GM12878 (cell line): ENCODE measurements around the gene LEMD2. TPM values are rescaled to one million over a fixed set of nuclear protein-coding genes. Genes with fewer than 3 reads are reported as not detected.

Source experiments
- ATAC-seq: fragments of 200-7000 bp; cut with Tn5 transposase; 3 replicates; pipeline ENCODE4 v1.9.1; 2020; ENCODE audit warnings: mild to moderate bottlenecking, moderate library complexity
- BruUV-seq: library from RNA; stranded (reverse); fragments of 400-500 nt; replicated peaks from 2 replicates; lab custom pipeline; 2021; lab: Mats Ljungman, UMichigan
- CTCF ChIA-PET: fragments of 300-600 bp; sonication (Branson Sonifier 250); formaldehyde crosslinking; extraction: SDS; loops from one replicate; lab custom pipeline; 2021; ENCODE audit warnings: inconsistent platforms; lab: Yijun Ruan, JAX
- POLR2A ChIA-PET: fragments of 350-600 bp; formaldehyde crosslinking; extraction: SDS; loops from one replicate; lab custom pipeline; 2021; ENCODE audit warnings: inconsistent platforms; lab: Charles Lee
- RAD21 ChIA-PET: fragments of 300-600 bp; sonication (Branson Sonifier 250); formaldehyde crosslinking; loops from one replicate; lab custom pipeline; 2023; ENCODE audit warnings: antibody characterized with exemption; ENCODE audit not compliant: unreplicated experiment; lab: Charles Lee
- SMC1A ChIA-PET: fragments of 300-600 bp; sonication (Branson Sonifier 250); formaldehyde crosslinking; loops from one replicate; lab custom pipeline; 2023; ENCODE audit not compliant: unreplicated experiment, uncharacterized antibody; lab: Charles Lee
- DNase-seq: peaks from one replicate; pipeline ENCODE4 v3.0.0-alpha.2; 2011; ENCODE audit warnings: low read depth, low spot score
- FAIRE-seq: peaks from 3 replicates; lab custom pipeline; 2011; peaks lifted over from hg19 to GRCh38; lab: Jason Lieb, UNC
- H2AFZ ChIP-seq: 2 replicates; pipeline ENCODE4 v1.6.0; 2011; ENCODE audit warnings: low read depth, low read length, control low read depth; ENCODE audit not compliant: control insufficient read depth
- H3K27ac ChIP-seq: 2 replicates; pipeline ENCODE4 v1.5.1; 2011; ENCODE audit warnings: control low read depth; ENCODE audit not compliant: control insufficient read depth, insufficient read depth
- H3K27me3 ChIP-seq, 2 experiments: replicated peaks in 1 of 2; 2 replicates each; pipeline versions ENCODE4 v1.6.0 to v1.6.1; 2011; ENCODE audit warnings: low read length in 1 of 2; ENCODE audit not compliant: control insufficient read depth in 2 of 2, insufficient read depth in 2 of 2
- H3K36me3 ChIP-seq, 2 experiments: 2 replicates each; pipeline ENCODE4 v1.5.1; 2011; ENCODE audit warnings: low read length in 1 of 2; ENCODE audit not compliant: control insufficient read depth in 2 of 2, insufficient read depth in 2 of 2
- H3K4me1 ChIP-seq: 2 replicates; pipeline ENCODE4 v1.6.1; 2011; ENCODE audit warnings: mild to moderate bottlenecking, low read length, moderate library complexity, mixed read lengths; ENCODE audit not compliant: control insufficient read depth, insufficient read depth
- H3K4me2 ChIP-seq: 2 replicates; pipeline ENCODE4 v1.6.0; 2011; ENCODE audit warnings: control low read depth; ENCODE audit not compliant: control insufficient read depth, insufficient read depth
- H3K4me3 ChIP-seq: fragments of 200-600 bp; sonication (generic); 2 replicates; pipeline ENCODE4 v1.5.1; 2016
- H3K79me2 ChIP-seq: 2 replicates; pipeline ENCODE4 v1.6.0; 2011; ENCODE audit warnings: low read length; ENCODE audit not compliant: control insufficient read depth, insufficient read depth
- H3K9ac ChIP-seq: 2 replicates; pipeline ENCODE4 v1.8.0; 2011; ENCODE audit warnings: low read length, control low read depth, mixed read lengths; ENCODE audit not compliant: control insufficient read depth, insufficient read depth
- H3K9me3 ChIP-seq: replicated peaks from 3 replicates; pipeline ENCODE4 v1.5.1; 2011; ENCODE audit warnings: mild to moderate bottlenecking, low read length; ENCODE audit not compliant: control insufficient read depth, insufficient read depth
- H4K20me1 ChIP-seq: 2 replicates; pipeline ENCODE4 v1.6.0; 2011; ENCODE audit not compliant: control insufficient read depth, insufficient read depth
- ASH2L ChIP-seq: fragments of 300-600, 200-600 bp; sonication (generic); IDR thresholded peaks from 2 replicates; pipeline ENCODE4 v1.6.1; 2017; ENCODE audit warnings: low read depth, mild to moderate bottlenecking, borderline replicate concordance
- CEBPZ ChIP-seq: fragments of 150-350 bp; IDR thresholded peaks from 2 replicates; pipeline ENCODE4 v1.6.1; 2016; ENCODE audit warnings: low read depth, low read length
- DPF2 ChIP-seq: fragments of 450-650 bp; IDR thresholded peaks from 2 replicates; pipeline ENCODE4 v1.6.1; 2017; ENCODE audit warnings: mild to moderate bottlenecking
- E4F1 ChIP-seq: fragments of 450-650 bp; IDR thresholded peaks from 2 replicates; pipeline ENCODE4 v1.6.1; 2018; ENCODE audit warnings: borderline replicate concordance, mild to moderate bottlenecking; ENCODE audit not compliant: partially characterized antibody
- HCFC1 ChIP-seq: fragments of 150-350 bp; IDR thresholded peaks from 2 replicates; pipeline ENCODE4 v1.6.1; 2014; ENCODE audit warnings: low read length
- LARP7 ChIP-seq: fragments of 450-650 bp; IDR thresholded peaks from 2 replicates; pipeline ENCODE4 v1.6.1; 2017; ENCODE audit warnings: mild to moderate bottlenecking
- POLR2AphosphoS5 ChIP-seq: IDR thresholded peaks from 2 replicates; pipeline ENCODE4 v1.6.1; 2011; ENCODE audit warnings: mild to moderate bottlenecking, low read length, inconsistent platforms
- RELB ChIP-seq: fragments of 450-650 bp; IDR thresholded peaks from 2 replicates; pipeline ENCODE4 v1.6.1; 2017; ENCODE audit warnings: low read depth, mild to moderate bottlenecking, moderate library complexity
- RFX5 ChIP-seq: IDR thresholded peaks from 2 replicates; pipeline ENCODE4 v1.6.1; 2011; ENCODE audit warnings: low read depth, low read length, improper control_type of control experiment
- TCF7 ChIP-seq: IDR thresholded peaks from 2 replicates; pipeline ENCODE4 v1.6.1; 2014; ENCODE audit warnings: antibody characterized with exemption, borderline replicate concordance
- WGBS: methylation state at CpG from one replicate; pipeline ENCODE4 v1.1.6; 2016; ENCODE audit warnings: low lambda C conversion rate; ENCODE audit not compliant: insufficient replicate concordance, insufficient coverage; ENCODE audit errors: missing lambda C conversion rate; 5-methylcytosine and 5-hydroxymethylcytosine counted together
- in situ Hi-C: fragments of 300-500 bp; cut with MboI; formaldehyde crosslinking; loops from 9 replicates; pipeline ENCODE4 v1.14.3; 2018; ENCODE audit warnings: mixed read lengths
- intact Hi-C: fragments of 100-400 bp; cut with micrococcal nuclease; formaldehyde crosslinking; loops from one replicate; pipeline ENCODE4 v1.14.2; 2022; ENCODE audit not compliant: unreplicated experiment
- polyA plus RNA-seq, 11 experiments: library from polyadenylated mRNA; depleted of rRNA in 4 of 11; unstranded in 6 of 11; stranded (reverse) in 5 of 11; fragments of >200 nt; fragmentation: Nextera tagmentation in 4 of 11; fragmentation: Illumina TruSeq in 1 of 11; extraction: Ambion mirVana in 4 of 11; extraction: Trizol in 1 of 11; gene quantifications; 1 replicate in 1 of 11; 2 replicates in 10 of 11; pipeline versions ENCODE4 v1.2.1 to v1.2.3, GENCODE V29; 2011 to 2016; ENCODE audit warnings: inconsistent platforms in 2 of 11, missing spikeins in 2 of 11, low read depth in 1 of 11
- total RNA-seq, 4 experiments: library from RNA; depleted of rRNA in 3 of 4; stranded (reverse); fragments of >200 nt in 3 of 4; fragmentation: Illumina TruSeq in 1 of 4; extraction: Trizol in 1 of 4; gene quantifications; 2 replicates each; pipeline versions ENCODE4 v1.2.1 to v1.2.3, GENCODE V29; 2013 to 2021

The LEMD2 gene
- total and polyA plus RNA-seq, 10 of the 15 experiments (the other 5 are each of a cell fraction or from before 2014, with no cell fraction given): 0.45 to 47.1 (median 22.8) TPM

- no peak for TF ChIP-seq RELB
- TF ChIP-seq HCFC1: no peak
- TF ChIP-seq CEBPZ: no peak
- TF ChIP-seq DPF2: no peak
- no peak for TF ChIP-seq RFX5
- TF ChIP-seq POLR2AphosphoS5: no peak
Measured at GRCh38 chr6:33786736-33787135, 2.2 kb downstream of the LEMD2 start (continued).

GRCh38 chr6:33785778-33786177 lies 3.2 kb downstream of the LEMD2 start:
- RAD21 ChIA-PET: interaction anchor here (0.9 kb wide), 1 partner anchor 14 kb away, joined by 3 read pairs; no protein-coding TSS in a partner anchor
- Histone ChIP-seq H3K9me3 (no peaks in the 10 kb centered on the region), H4K20me1 (no peaks in the 10 kb centered on the region; the same call in 1 of the 2 replicates)
- intact Hi-C loops: no loop called here
- TF ChIP-seq HCFC1 (no peak), LARP7 (no peak), E4F1 (no peak), ASH2L (no peak), TCF7 (no peak)
- TF ChIP-seq, all 136 proteins: peak for 0
- Histone ChIP-seq H3K79me2 (peaks cover 30% of the 10 kb centered on the region), H3K9ac (no peak overlapping the region), H3K27ac (no peak overlapping the region), H3K4me1 (peaks cover 6% of the 10 kb centered on the region), H3K4me3 (no peak overlapping the region), H3K4me2 (no peak overlapping the region), H3K36me3 (peaks cover 7 to 13% of the 10 kb centered on the region in 2 experiments; a peak in 3 of 4 replicates), H2AFZ (no peak overlapping the region), H3K27me3 (no peaks in the 10 kb centered on the region)
- ChIA-PET CTCF (interaction anchor here (1.9 kb wide), 1 partner anchor 14 kb away, joined by 7 read pairs; no protein-coding TSS in a partner anchor), SMC1A (no interaction called here), POLR2A (no interaction called here)
- 68% methylated on average over 3 of the region's 3 CpGs for WGBS
- ATAC-seq (no peak), DNase-seq (no peak), FAIRE-seq (no peak)
- in situ Hi-C loops: no loop called here
- no TSS peak for BruUV-seq
